Right lobe of liver (tissue), 6 donors: Measurements from ENCODE around the gene STARD4. TPM values are rescaled to one million over a fixed set of nuclear protein-coding genes. Genes with fewer than 3 reads are reported as not detected.

Experiments
- ATAC-seq, 4 donors: fragments of 200-7000 bp; cut with Tn5 transposase; one replicate each; pipeline ENCODE4 v1.9.1; 2020; ENCODE audit warnings: mild to moderate bottlenecking in 4 of 4, moderate library complexity in 4 of 4
- DNase-seq, 3 donors: peaks; one replicate each; pipeline ENCODE4 v3.0.0-alpha.2; 2020
- H3K27ac ChIP-seq, 3 donors: fragments of 200-600 bp; one replicate each; pipeline ENCODE4 v1.8.0; 2022
- H3K27me3 ChIP-seq, 2 donors: fragments of 200-600 bp; one replicate each; pipeline ENCODE4 v1.8.0; 2022
- H3K36me3 ChIP-seq, 4 donors: fragments of 200-600 bp; sonication (generic) in 1 of 4; one replicate each; pipeline versions ENCODE4 v1.5.1 to v1.8.0; 2017 to 2022; ENCODE audit warnings: control low read depth in 1 of 4
- H3K4me1 ChIP-seq, 4 donors: fragments of 200-600 bp; sonication (generic) in 1 of 4; one replicate each; pipeline versions ENCODE4 v1.5.1 to v1.8.0; 2017 to 2022; ENCODE audit warnings: control low read depth in 1 of 4
- H3K4me3 ChIP-seq, 3 donors: fragments of 200-600 bp; one replicate each; pipeline ENCODE4 v1.8.0; 2022
- H3K9me3 ChIP-seq, 4 donors: fragments of 200-600 bp; sonication (generic) in 1 of 4; one replicate each; pipeline versions ENCODE4 v1.5.1 to v1.8.0; 2017 to 2022; ENCODE audit warnings: control low read depth in 1 of 4
- POLR2A ChIP-seq: fragments of 450-650 bp; IDR thresholded peaks from one replicate; pipeline ENCODE4 v1.6.1; 2017; ENCODE audit warnings: antibody characterized with exemption, mild to moderate bottlenecking
- WGBS: methylation state at CpG from one replicate; pipeline ENCODE4 v1.1.6; 2018; ENCODE audit warnings: low coverage, low lambda C conversion rate; ENCODE audit not compliant: insufficient coverage; ENCODE audit errors: missing lambda C conversion rate; 5-methylcytosine and 5-hydroxymethylcytosine counted together
- intact Hi-C, 2 donors: fragments of 100-400 bp; cut with DNase I; formaldehyde crosslinking; loops; one replicate each; pipeline versions ENCODE4 v1.11.2 to v1.14.1; 2022
- total RNA-seq, 6 experiments: library from RNA; depleted of rRNA in 2 of 6; stranded (reverse); fragments of >200 nt in 2 of 6; fragmentation: NEBNext Ultra II Directional in 3 of 6; extraction: Animal tissue kit (Norgen Biotek cat#: 25700) in 3 of 6; gene quantifications; one replicate each; pipeline versions ENCODE4 v1.1.0 to v1.2.4, GENCODE V29; 2016 to 2023
- TF ChIP-seq, protein P1 (sequence below), 4 donors: fragments of 200-600 bp in 3 of 4; fragments of 450-650 bp in 1 of 4; IDR thresholded peaks; one replicate each; pipeline versions ENCODE4 v1.5.1 to v1.8.0; 2016 to 2022; ENCODE audit warnings: antibody characterized with exemption in 4 of 4, mild to moderate bottlenecking in 2 of 4
- donor health status: DM: no; HTN: yes; CAD: no.
- donor health status: DM: no; HTN: no; CAD: no.
- donor health status: DM: no; HTN: no; CAD: no.
- donor health status: DM: no; HTN: yes; CAD: no.
- donor health status: DM: no; HTN: yes; CAD: no.

Gene STARD4
- total RNA-seq, 6 experiments from 2014 or later = 6.4 to 30.5 (median 18.1) TPM

DNA sequence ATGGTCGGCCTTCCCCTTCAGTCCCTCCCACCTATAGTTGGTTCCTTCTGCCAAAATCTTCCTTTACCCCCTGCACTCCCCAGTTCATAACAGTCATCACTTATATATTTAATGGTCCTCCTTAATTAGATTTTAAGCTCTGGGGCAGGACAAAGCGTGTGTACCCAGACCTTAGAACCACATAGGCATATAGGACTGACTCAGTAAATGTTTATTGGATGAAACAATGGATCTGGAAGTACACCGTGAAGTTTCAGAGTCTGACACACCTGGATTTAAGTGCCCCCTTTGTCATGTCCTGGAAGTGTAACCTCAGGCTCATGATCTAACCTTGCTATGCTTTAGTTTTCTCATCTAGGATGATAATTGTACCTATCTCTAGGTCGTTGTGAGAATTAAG, 32.0 kb downstream of the STARD4 start:
- WGBS = 56% methylated on average over 4 of the region's 4 CpGs
- intact Hi-C loops = no loop called here

DNA sequence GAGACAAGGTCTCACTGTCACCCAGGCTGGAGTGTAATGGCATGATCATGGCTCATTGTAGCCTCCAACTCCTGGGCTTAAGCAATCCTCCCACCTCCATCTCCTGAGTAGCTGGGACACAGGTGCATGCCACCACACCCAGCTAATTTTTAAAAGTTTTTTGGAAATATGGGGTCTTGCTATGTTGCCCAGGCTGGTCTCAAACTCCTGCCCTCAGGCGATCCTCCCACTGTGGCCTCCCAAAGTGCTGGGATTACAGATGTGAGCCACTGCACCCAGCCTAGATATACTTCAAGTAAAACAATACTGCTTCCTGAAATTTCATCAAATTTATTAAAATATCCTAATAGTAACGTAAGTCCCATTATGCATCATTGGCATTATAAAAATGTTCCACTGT, 33.4 kb downstream of the STARD4 start:
- Histone ChIP-seq H3K4me1 (no peaks in the 10 kb centered on the region), H3K36me3 (no peaks in the 10 kb centered on the region), H3K4me3 (no peak overlapping the region), H3K27ac (no peak overlapping the region), H3K9me3 (no peaks in the 10 kb centered on the region), H3K27me3 (no peaks in the 10 kb centered on the region)
- intact Hi-C loops = no loop called here
- 85% methylated on average over 2 of the region's 2 CpGs for WGBS
- DNase-seq (no peak), ATAC-seq (no peak)
- TF ChIP-seq, protein P1, sequence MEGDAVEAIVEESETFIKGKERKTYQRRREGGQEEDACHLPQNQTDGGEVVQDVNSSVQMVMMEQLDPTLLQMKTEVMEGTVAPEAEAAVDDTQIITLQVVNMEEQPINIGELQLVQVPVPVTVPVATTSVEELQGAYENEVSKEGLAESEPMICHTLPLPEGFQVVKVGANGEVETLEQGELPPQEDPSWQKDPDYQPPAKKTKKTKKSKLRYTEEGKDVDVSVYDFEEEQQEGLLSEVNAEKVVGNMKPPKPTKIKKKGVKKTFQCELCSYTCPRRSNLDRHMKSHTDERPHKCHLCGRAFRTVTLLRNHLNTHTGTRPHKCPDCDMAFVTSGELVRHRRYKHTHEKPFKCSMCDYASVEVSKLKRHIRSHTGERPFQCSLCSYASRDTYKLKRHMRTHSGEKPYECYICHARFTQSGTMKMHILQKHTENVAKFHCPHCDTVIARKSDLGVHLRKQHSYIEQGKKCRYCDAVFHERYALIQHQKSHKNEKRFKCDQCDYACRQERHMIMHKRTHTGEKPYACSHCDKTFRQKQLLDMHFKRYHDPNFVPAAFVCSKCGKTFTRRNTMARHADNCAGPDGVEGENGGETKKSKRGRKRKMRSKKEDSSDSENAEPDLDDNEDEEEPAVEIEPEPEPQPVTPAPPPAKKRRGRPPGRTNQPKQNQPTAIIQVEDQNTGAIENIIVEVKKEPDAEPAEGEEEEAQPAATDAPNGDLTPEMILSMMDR (IDR thresholded peaks at IDR 0.05) = no peak
- no peak for TF ChIP-seq POLR2A

More for the DNA sequence above, 32.0 kb downstream of the STARD4 start:
- no peaks in the 10 kb centered on the region for H3K4me1 ChIP-seq
- DNase-seq = no peak
- TF ChIP-seq POLR2A = no peak
- TF ChIP-seq, protein P1 (IDR thresholded peaks at IDR 0.05) = no peak
- H3K36me3 ChIP-seq = no peaks in the 10 kb centered on the region
- H3K27me3 ChIP-seq = no peaks in the 10 kb centered on the region
- H3K4me3 ChIP-seq = no peak overlapping the region
- H3K27ac ChIP-seq = no peak overlapping the region
- no peak for ATAC-seq
- no peaks in the 10 kb centered on the region for H3K9me3 ChIP-seq

DNA sequence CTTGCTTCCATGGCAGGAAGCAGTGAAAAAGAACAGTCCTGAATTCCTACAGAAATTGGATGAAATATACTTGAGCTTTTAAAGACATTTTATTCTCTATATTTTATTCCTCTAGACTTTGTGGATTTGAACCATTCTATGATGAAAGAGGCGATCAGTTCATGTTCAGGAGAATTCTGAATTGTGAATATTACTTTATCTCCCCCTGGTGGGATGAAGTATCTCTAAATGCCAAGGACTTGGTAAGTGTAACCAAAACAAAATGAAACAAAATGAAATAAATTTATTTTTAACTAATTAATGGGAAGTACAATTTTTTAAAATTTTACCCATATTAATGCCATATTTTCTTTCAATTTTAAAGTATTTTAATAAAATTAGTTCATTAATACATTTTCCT, 34.1 kb downstream of the STARD4 start:
- DNase-seq = no peak

DNA sequence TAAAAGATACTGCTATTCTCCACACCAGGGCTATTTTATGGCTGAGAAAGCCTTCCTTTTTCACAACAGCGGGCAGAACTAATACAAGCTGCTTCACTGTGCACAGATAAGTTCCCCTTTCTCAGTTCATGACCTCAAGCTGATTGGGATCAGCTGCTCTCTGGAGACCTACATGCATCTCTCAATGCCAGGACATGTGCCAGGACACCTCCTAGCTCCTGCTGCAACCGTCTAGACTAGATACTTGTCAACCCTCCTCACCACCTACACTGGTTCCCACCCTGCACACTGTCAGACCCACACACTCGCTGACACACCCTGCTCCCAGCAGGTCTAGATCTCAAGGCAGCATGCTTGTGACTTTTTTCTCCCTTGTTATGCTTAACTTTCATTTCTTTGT, 39.8 kb downstream of the STARD4 start:
- ATAC-seq = peak; percentile 33 to 70 (median 50)
- intact Hi-C loops = no loop called here
- no peak for DNase-seq
- H3K27ac ChIP-seq = no peak overlapping the region
- TF ChIP-seq POLR2A = no peak
- TF ChIP-seq, protein P1 (IDR thresholded peaks at IDR 0.05) = no peak
- no peaks in the 10 kb centered on the region for H3K9me3 ChIP-seq
- 73% methylated on average over 3 of the region's 3 CpGs for WGBS
- no peak overlapping the region for H3K4me3 ChIP-seq
- no peaks in the 10 kb centered on the region for H3K27me3 ChIP-seq
- H3K4me1 ChIP-seq = no peaks in the 10 kb centered on the region
- no peaks in the 10 kb centered on the region for H3K36me3 ChIP-seq

More for the DNA sequence above, 34.1 kb downstream of the STARD4 start:
- TF ChIP-seq, protein P1 (IDR thresholded peaks at IDR 0.05) = no peak
- no peak for TF ChIP-seq POLR2A
- WGBS = 83% methylated on average over 1 of the region's 1 CpG
- no peaks in the 10 kb centered on the region for H3K4me1 ChIP-seq
- intact Hi-C loops = no loop called here
- no peak for ATAC-seq
- no peak overlapping the region for H3K27ac ChIP-seq
- H3K27me3 ChIP-seq = no peaks in the 10 kb centered on the region
- H3K36me3 ChIP-seq = no peaks in the 10 kb centered on the region
- no peaks in the 10 kb centered on the region for H3K9me3 ChIP-seq
- H3K4me3 ChIP-seq = no peak overlapping the region

DNA sequence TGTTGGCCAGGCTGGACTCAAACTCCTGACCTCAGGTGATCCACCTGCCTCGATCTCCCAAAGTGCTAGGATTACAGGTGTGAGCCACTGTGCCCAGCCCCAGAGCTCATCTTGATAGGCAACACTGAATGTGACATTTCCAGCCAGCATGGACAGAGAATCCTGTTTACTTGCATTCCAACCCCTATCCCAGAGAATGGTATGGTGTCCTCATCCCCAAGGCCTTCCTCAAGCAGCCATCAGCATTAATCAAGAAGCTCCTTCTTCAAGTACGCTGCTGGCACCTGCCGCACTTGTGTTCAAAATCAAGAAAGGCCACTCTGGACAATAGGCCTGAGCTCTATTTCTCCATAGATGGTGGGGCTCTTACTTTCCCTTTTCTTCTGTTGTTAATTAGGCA, 40.2 kb downstream of the STARD4 start:
- ATAC-seq = no peak
- no peak overlapping the region for H3K4me3 ChIP-seq
- intact Hi-C loops = no loop called here
- no peak overlapping the region for H3K27ac ChIP-seq
- H3K9me3 ChIP-seq = no peaks in the 10 kb centered on the region
- no peaks in the 10 kb centered on the region for H3K36me3 ChIP-seq
- H3K4me1 ChIP-seq = no peaks in the 10 kb centered on the region
- TF ChIP-seq, protein P1 (IDR thresholded peaks at IDR 0.05) = no peak
- TF ChIP-seq POLR2A = no peak
- 86% methylated on average over 1 of the region's 3 CpGs for WGBS
- no peaks in the 10 kb centered on the region for H3K27me3 ChIP-seq
- DNase-seq = no peak
